K562 (cell line): ENCODE data around the gene CDCP2. TPM values are rescaled to one million over a fixed set of nuclear protein-coding genes. Genes with fewer than 3 reads are reported as not detected.

Source experiments
- ATAC-seq: fragments of 200-7000 bp; cut with Tn5 transposase; 3 replicates; pipeline ENCODE4 v1.9.1; 2020; ENCODE audit warnings: moderate library complexity
- BruUV-seq: library from RNA; stranded (reverse); fragments of 400-500 nt; replicated peaks from 2 replicates; lab custom pipeline; 2021; lab: Mats Ljungman, UMichigan
- CTCF ChIA-PET: fragments of 300-600 bp; formaldehyde crosslinking; extraction: SDS; loops from one replicate; lab custom pipeline; 2021; ENCODE audit warnings: low intra/inter-chr PET ratio; lab: Yijun Ruan, JAX
- POLR2A ChIA-PET: fragments of 300-600, 350-650 bp; sonication (Branson Sonifier 250); formaldehyde crosslinking; extraction: SDS; loops from one replicate; lab custom pipeline; 2021; ENCODE audit warnings: antibody characterized with exemption, inconsistent platforms; lab: Yijun Ruan, JAX
- DNase-seq, 4 experiments: peaks; one replicate each; pipeline versions ENCODE4 v3.0.0 to v3.0.0-alpha.2; 2011 to 2018; ENCODE audit warnings: low spot score in 3 of 4, mixed read lengths in 3 of 4; ENCODE audit errors: extremely low read depth in 1 of 4
- FAIRE-seq: peaks from 2 replicates; lab custom pipeline; 2011; peaks lifted over from hg19 to GRCh38; lab: Jason Lieb, UNC
- H2AFZ ChIP-seq: 2 replicates; pipeline ENCODE4 v1.6.0; 2011; ENCODE audit warnings: low read depth, low read length, control low read depth, inconsistent platforms
- H3K27ac ChIP-seq: fragments of 200-600 bp; 3 replicates; pipeline ENCODE4 v1.8.0; 2011; ENCODE audit warnings: low read depth, mild to moderate bottlenecking, control low read depth, inconsistent platforms, low read length, moderate library complexity, mixed read lengths; ENCODE audit errors: extremely low read depth
- H3K27me3 ChIP-seq, 2 experiments: fragments of 300-600 bp in 1 of 2; 2 replicates in 1 of 2; 3 replicates in 1 of 2; pipeline versions ENCODE4 v1.6.0 to v1.8.0; 2011; ENCODE audit warnings: inconsistent platforms in 2 of 2, low read length in 2 of 2, mild to moderate bottlenecking in 1 of 2, mixed read lengths in 1 of 2, moderate library complexity in 1 of 2; ENCODE audit not compliant: control insufficient read depth in 2 of 2, insufficient read depth in 2 of 2
- H3K36me3 ChIP-seq: fragments of 300-600 bp; 3 replicates; pipeline ENCODE4 v1.8.0; 2011; ENCODE audit warnings: mild to moderate bottlenecking, low read length, inconsistent platforms; ENCODE audit not compliant: control insufficient read depth, insufficient read depth
- H3K4me1 ChIP-seq, 2 experiments: fragments of 200-600 bp in 1 of 2; replicated peaks in 1 of 2; 2 replicates in 1 of 2; 3 replicates in 1 of 2; pipeline versions ENCODE4 v1.5.1 to v1.8.0; 2011; ENCODE audit warnings: inconsistent platforms in 2 of 2, low read length in 2 of 2, mild to moderate bottlenecking in 1 of 2, mixed read lengths in 1 of 2, moderate library complexity in 1 of 2; ENCODE audit not compliant: control insufficient read depth in 2 of 2, insufficient read depth in 2 of 2
- H3K4me2 ChIP-seq: 2 replicates; pipeline ENCODE4 v1.6.1; 2011; ENCODE audit warnings: low read length, control low read depth, inconsistent platforms, mixed read lengths; ENCODE audit not compliant: insufficient read depth
- H3K4me3 ChIP-seq: fragments of 200-600 bp; sonication (generic), shearing (Covaris generic); 2 replicates; pipeline ENCODE4 v1.5.1; 2016; ENCODE audit warnings: control low read depth, inconsistent platforms
- H3K79me2 ChIP-seq: fragments of 200-600 bp; 3 replicates; pipeline ENCODE4 v1.8.0; 2011; ENCODE audit warnings: low read length, inconsistent platforms; ENCODE audit not compliant: control insufficient read depth, insufficient read depth
- H3K9ac ChIP-seq, 2 experiments: 2 replicates each; pipeline versions ENCODE4 v1.6.0 to v1.6.1; 2011; ENCODE audit warnings: low read depth in 2 of 2, low read length in 2 of 2, control low read depth in 1 of 2, inconsistent platforms in 1 of 2, mild to moderate bottlenecking in 1 of 2, mixed read lengths in 1 of 2; ENCODE audit not compliant: insufficient read depth in 1 of 2
- H3K9me1 ChIP-seq: one replicate; pipeline ENCODE4 v1.6.0; 2011; ENCODE audit warnings: inconsistent platforms, mild to moderate bottlenecking, low read length, moderate library complexity; ENCODE audit not compliant: control insufficient read depth, insufficient read depth
- H3K9me3 ChIP-seq: replicated peaks from 2 replicates; pipeline ENCODE4 v1.5.1; 2011; ENCODE audit warnings: low read depth, low read length, inconsistent platforms; ENCODE audit not compliant: control insufficient read depth, insufficient read depth
- H4K20me1 ChIP-seq: replicated peaks from 2 replicates; pipeline ENCODE4 v1.6.1; 2011; ENCODE audit warnings: low read length, inconsistent platforms, mixed read lengths; ENCODE audit not compliant: control insufficient read depth, insufficient read depth
- BCL6 ChIP-seq: fragments of 250-450 bp; sonication (Bioruptor Pico); IDR thresholded peaks from 2 replicates; pipeline ENCODE4 v1.4.0; 2020
- CBX5 ChIP-seq: IDR thresholded peaks from 2 replicates; pipeline ENCODE4 v1.6.1; 2014; ENCODE audit warnings: low read depth, borderline replicate concordance
- FOSL1 ChIP-seq: fragments of 200-800 bp; sonication (Bioruptor generic); conservative IDR thresholded peaks from 2 replicates; pipeline ENCODE4 v1.6.1; 2016; ENCODE audit warnings: missing genetic modification characterization, missing compliant biosample characterization
- FOXP1 ChIP-seq: sonication (generic); formaldehyde crosslinking; IDR thresholded peaks from 2 replicates; pipeline ENCODE4 v1.8.0; 2022; ENCODE audit warnings: mild to moderate bottlenecking, missing genetic modification reagents
- TEAD4 ChIP-seq, 2 experiments: sonication (generic) in 1 of 2; formaldehyde crosslinking in 1 of 2; IDR thresholded peaks; 2 replicates each; pipeline versions ENCODE4 v1.6.1 to v1.8.0; 2012 to 2022; ENCODE audit warnings: borderline replicate concordance in 1 of 2, inconsistent platforms in 1 of 2, low read length in 1 of 2, mild to moderate bottlenecking in 1 of 2, missing genetic modification reagents in 1 of 2
- TFAM ChIP-seq: fragments of 250-450 bp; sonication (Bioruptor Pico); conservative IDR thresholded peaks from 2 replicates; pipeline ENCODE4 v1.5.0; 2021; ENCODE audit warnings: mild to moderate bottlenecking, moderate library complexity
- TRIM24 ChIP-seq, 2 experiments: fragments of 450-650 bp; IDR thresholded peaks; 2 replicates each; pipeline ENCODE4 v1.6.1; 2016
- ZNF174 ChIP-seq: fragments of 250-450 bp; sonication (Bioruptor Pico); IDR thresholded peaks from 2 replicates; pipeline ENCODE4 v1.4.0; 2020; ENCODE audit warnings: mild to moderate bottlenecking
- WGBS: fragments of 100-300 bp; shearing (Covaris generic); methylation state at CpG from one replicate; pipeline ENCODE4 v1.1.6; 2016; ENCODE audit warnings: low coverage, mixed read lengths; ENCODE audit not compliant: insufficient coverage; ENCODE audit errors: missing lambda C conversion rate; 5-methylcytosine and 5-hydroxymethylcytosine counted together
- in situ Hi-C: fragments of 300-500 bp; cut with MboI; formaldehyde crosslinking; loops from 4 replicates; pipeline ENCODE4 v1.15.0; 2018; ENCODE audit warnings: inconsistent platforms, mixed read lengths
- intact Hi-C: fragments of 100-400 bp; cut with micrococcal nuclease; formaldehyde crosslinking; loops from 2 replicates; pipeline ENCODE4 v1.14.2; 2022
- polyA plus RNA-seq, 8 experiments: library from polyadenylated mRNA; depleted of rRNA in 4 of 8; stranded (reverse) in 5 of 8; unstranded in 3 of 8; fragments of >200 nt; fragmentation: Nextera tagmentation in 2 of 8; fragmentation: Illumina TruSeq in 1 of 8; extraction: Ambion mirVana in 2 of 8; extraction: Trizol in 1 of 8; gene quantifications; 2 replicates each; pipeline versions ENCODE4 v1.2.1 to v1.2.3, GENCODE V29; 2011 to 2014; ENCODE audit warnings: inconsistent platforms in 1 of 8, missing spikeins in 1 of 8
- total RNA-seq, 7 experiments: library from RNA; depleted of rRNA in 6 of 7; stranded (reverse); fragments of >200 nt in 6 of 7; fragmentation: Illumina TruSeq in 2 of 7; extraction: Trizol in 2 of 7; gene quantifications; 2 replicates each; pipeline versions ENCODE4 v1.2.1 to v1.2.3, GENCODE V29; 2011 to 2021; ENCODE audit warnings: low replicate concordance in 1 of 7
- TF ChIP-seq, protein P1 (sequence below): fragments of 250-450 bp; sonication (Bioruptor Pico); IDR thresholded peaks from 2 replicates; pipeline ENCODE4 v1.4.0; 2020; ENCODE audit warnings: mild to moderate bottlenecking
- TF ChIP-seq, protein P2 (sequence below): fragments of 250-450 bp; sonication (Bioruptor Pico); IDR thresholded peaks from 2 replicates; pipeline ENCODE4 v1.9.0; 2021; ENCODE audit warnings: mild to moderate bottlenecking, inconsistent platforms
- TF ChIP-seq, protein P3 (sequence below): fragments of 450-650 bp; formaldehyde crosslinking; IDR thresholded peaks from 2 replicates; pipeline ENCODE4 v1.4.0; 2020; ENCODE audit warnings: mild to moderate bottlenecking

Gene CDCP2
- total and polyA plus RNA-seq, 9 of the 15 experiments (the other 6 are each of a cell fraction or from before 2014, with no cell fraction given) = not detected

- no peak overlapping the region for H2AFZ ChIP-seq
- H3K4me3 ChIP-seq = no peak overlapping the region
- DNase-seq = no peak
- CTCF ChIA-PET = no interaction called here
- no peaks in the 10 kb centered on the region for H4K20me1 ChIP-seq
- TF ChIP-seq CBX5 (no peak), BCL6 (CRISPR knock-in tag) (no peak), FOXP1 (peak; percentile 53; the same call in 1 of the 2 replicates)
- ATAC-seq = no peak
- no peaks in the 10 kb centered on the region for H3K79me2 ChIP-seq
- WGBS = 22% methylated on average over 7 of the region's 7 CpGs
- FAIRE-seq = no peak
- no peak overlapping the region for H3K27ac ChIP-seq
- H3K9me1 ChIP-seq = no peaks in the 10 kb centered on the region
- in situ Hi-C loops = no loop called here
- BruUV-seq = no TSS peak
- H3K9me3 ChIP-seq = no peaks in the 10 kb centered on the region
- 0 out of 5 replicates have a peak, but pooled peaks cover 0 to 5% of the 10 kb centered on the region in 2 experiments for H3K27me3 ChIP-seq
- H3K36me3 ChIP-seq = no peaks in the 10 kb centered on the region
- H3K4me2 ChIP-seq = no peak overlapping the region
- H3K9ac ChIP-seq = no peak overlapping the region
- peaks cover 5 to 6% of the 10 kb centered on the region in 2 experiments; a peak in 3 of 5 replicates for H3K4me1 ChIP-seq
- intact Hi-C loops = no loop called here
- POLR2A ChIA-PET = interaction anchor here (0.6 to 1.8 kb wide), 2 partner anchors 8 to 289 kb away, joined by 3 to 4 read pairs; no protein-coding TSS in a partner anchor
Measured at GRCh38 chr1:54112027-54112426, 40.8 kb downstream of the CDCP2 start.

GRCh38 chr1:54111624-54112023, 41.2 kb downstream of the CDCP2 start:
- no TSS peak for BruUV-seq
- Histone ChIP-seq H3K9me3 (no peaks in the 10 kb centered on the region), H3K9me1 (no peaks in the 10 kb centered on the region), H3K4me3 (no peak overlapping the region), H3K9ac (no peak overlapping the region), H2AFZ (no peak overlapping the region), H4K20me1 (no peaks in the 10 kb centered on the region), H3K36me3 (no peaks in the 10 kb centered on the region), H3K79me2 (no peaks in the 10 kb centered on the region), H3K4me2 (no peak overlapping the region), H3K27ac (no peak overlapping the region), H3K4me1 (peaks cover 5 to 6% of the 10 kb centered on the region in 2 experiments; a peak in 3 of 5 replicates), H3K27me3 (0 out of 5 replicates have a peak, but pooled peaks cover 0 to 5% of the 10 kb centered on the region in 2 experiments)
- DNase-seq (no peak), ATAC-seq (no peak), FAIRE-seq (no peak)
- WGBS = 25% methylated on average over 3 of the region's 3 CpGs
- ChIA-PET CTCF (no interaction called here), POLR2A (interaction anchor here (0.7 to 1.8 kb wide), 2 partner anchors 8 to 10 kb away, joined by 4 read pairs; no protein-coding TSS in a partner anchor)
- in situ Hi-C loops (no loop called here), intact Hi-C loops (no loop called here)
- TF ChIP-seq ZNF174 (CRISPR knock-in tag) = no peak
- no peak for TF ChIP-seq TRIM24 (IDR thresholded peaks at IDR 0.05)
- TF ChIP-seq TEAD4 (IDR thresholded peaks at IDR 0.05; ENCODE audit: low read length) = no peak
- no peak for TF ChIP-seq TEAD4 (CRISPR knock-in tag; IDR thresholded peaks at IDR 0.05; ENCODE audit: borderline replicate concordance)
- TF ChIP-seq, protein P1, sequence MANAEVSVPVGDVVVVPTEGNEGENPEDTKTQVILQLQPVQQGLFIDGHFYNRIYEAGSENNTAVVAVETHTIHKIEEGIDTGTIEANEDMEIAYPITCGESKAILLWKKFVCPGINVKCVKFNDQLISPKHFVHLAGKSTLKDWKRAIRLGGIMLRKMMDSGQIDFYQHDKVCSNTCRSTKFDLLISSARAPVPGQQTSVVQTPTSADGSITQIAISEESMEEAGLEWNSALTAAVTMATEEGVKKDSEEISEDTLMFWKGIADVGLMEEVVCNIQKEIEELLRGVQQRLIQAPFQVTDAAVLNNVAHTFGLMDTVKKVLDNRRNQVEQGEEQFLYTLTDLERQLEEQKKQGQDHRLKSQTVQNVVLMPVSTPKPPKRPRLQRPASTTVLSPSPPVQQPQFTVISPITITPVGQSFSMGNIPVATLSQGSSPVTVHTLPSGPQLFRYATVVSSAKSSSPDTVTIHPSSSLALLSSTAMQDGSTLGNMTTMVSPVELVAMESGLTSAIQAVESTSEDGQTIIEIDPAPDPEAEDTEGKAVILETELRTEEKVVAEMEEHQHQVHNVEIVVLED (CRISPR knock-in tag) = no peak
- TF ChIP-seq, protein P2, sequence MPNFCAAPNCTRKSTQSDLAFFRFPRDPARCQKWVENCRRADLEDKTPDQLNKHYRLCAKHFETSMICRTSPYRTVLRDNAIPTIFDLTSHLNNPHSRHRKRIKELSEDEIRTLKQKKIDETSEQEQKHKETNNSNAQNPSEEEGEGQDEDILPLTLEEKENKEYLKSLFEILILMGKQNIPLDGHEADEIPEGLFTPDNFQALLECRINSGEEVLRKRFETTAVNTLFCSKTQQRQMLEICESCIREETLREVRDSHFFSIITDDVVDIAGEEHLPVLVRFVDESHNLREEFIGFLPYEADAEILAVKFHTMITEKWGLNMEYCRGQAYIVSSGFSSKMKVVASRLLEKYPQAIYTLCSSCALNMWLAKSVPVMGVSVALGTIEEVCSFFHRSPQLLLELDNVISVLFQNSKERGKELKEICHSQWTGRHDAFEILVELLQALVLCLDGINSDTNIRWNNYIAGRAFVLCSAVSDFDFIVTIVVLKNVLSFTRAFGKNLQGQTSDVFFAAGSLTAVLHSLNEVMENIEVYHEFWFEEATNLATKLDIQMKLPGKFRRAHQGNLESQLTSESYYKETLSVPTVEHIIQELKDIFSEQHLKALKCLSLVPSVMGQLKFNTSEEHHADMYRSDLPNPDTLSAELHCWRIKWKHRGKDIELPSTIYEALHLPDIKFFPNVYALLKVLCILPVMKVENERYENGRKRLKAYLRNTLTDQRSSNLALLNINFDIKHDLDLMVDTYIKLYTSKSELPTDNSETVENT = no peak
- TF ChIP-seq, protein P3, sequence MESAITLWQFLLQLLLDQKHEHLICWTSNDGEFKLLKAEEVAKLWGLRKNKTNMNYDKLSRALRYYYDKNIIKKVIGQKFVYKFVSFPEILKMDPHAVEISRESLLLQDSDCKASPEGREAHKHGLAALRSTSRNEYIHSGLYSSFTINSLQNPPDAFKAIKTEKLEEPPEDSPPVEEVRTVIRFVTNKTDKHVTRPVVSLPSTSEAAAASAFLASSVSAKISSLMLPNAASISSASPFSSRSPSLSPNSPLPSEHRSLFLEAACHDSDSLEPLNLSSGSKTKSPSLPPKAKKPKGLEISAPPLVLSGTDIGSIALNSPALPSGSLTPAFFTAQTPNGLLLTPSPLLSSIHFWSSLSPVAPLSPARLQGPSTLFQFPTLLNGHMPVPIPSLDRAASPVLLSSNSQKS (CRISPR knock-in tag) = no peak
- TF ChIP-seq FOSL1 (tag) = no peak
- TF ChIP-seq TFAM (CRISPR knock-in tag) = no peak
